ENCODE results near the gene CABP4.
A peak's percentile ranks its signal among the peaks of the same experiment; 100 is the strongest.
"Not testable (repeated sequence)": the region's sequence is repeated elsewhere in the genome, so short reads cannot be mapped to it uniquely, and the experiment has no call there.

The CABP4 gene

GRCh38 chr11:67483831-67484665 lies 28.9 kb downstream of the CABP4 start:
- no peak for DNase-seq

- peak; percentile 19 for DNase-seq
These were observed 29.7 kb downstream of the CABP4 start for GRCh38 chr11:67484847-67485311.

GRCh38 chr11:67485873-67486361 lies 30.8 kb downstream of the CABP4 start:
- DNase-seq = not testable (repeated sequence)

GRCh38 chr11:67486481-67487195 lies 31.5 kb downstream of the CABP4 start:
- no peak for DNase-seq

GRCh38 chr11:67489203-67489884 lies 34.2 kb downstream of the CABP4 start:
- no peak for DNase-seq

- DNase-seq = no peak
These were observed 35.0 kb downstream of the CABP4 start for GRCh38 chr11:67489885-67490726.

GRCh38 chr11:67490727-67491065 lies 35.5 kb downstream of the CABP4 start:
- no peak for DNase-seq

- no peak for DNase-seq
These were observed 36.3 kb downstream of the CABP4 start for GRCh38 chr11:67491276-67492068.

GRCh38 chr11:67492069-67492727 lies 37.0 kb downstream of the CABP4 start:
- DNase-seq = no peak

- no peak for DNase-seq
These were observed 37.8 kb downstream of the CABP4 start for GRCh38 chr11:67492801-67493547.

- DNase-seq = no peak
These were observed 38.6 kb downstream of the CABP4 start for GRCh38 chr11:67493548-67494370.

GRCh38 chr11:67494371-67495233 lies 39.4 kb downstream of the CABP4 start:
- no peak for DNase-seq

- DNase-seq = no peak
These were observed 40.3 kb downstream of the CABP4 start for GRCh38 chr11:67495234-67496005.

GRCh38 chr11:67496113-67496512 lies 41.0 kb downstream of the CABP4 start:
- no peak for DNase-seq

- no peak for DNase-seq
These were observed 42.6 kb downstream of the CABP4 start for GRCh38 chr11:67497656-67498291.

- no peak for DNase-seq
These were observed 43.4 kb downstream of the CABP4 start for GRCh38 chr11:67498544-67498972.
